ENCODE measurements around the gene CDS2. TPM values are rescaled to one million over a fixed set of nuclear protein-coding genes. Genes with fewer than 3 reads are reported as not detected.

Gene CDS2
- total RNA-seq, 1 donor from 2014 or later, result 46.9 TPM

DNA sequence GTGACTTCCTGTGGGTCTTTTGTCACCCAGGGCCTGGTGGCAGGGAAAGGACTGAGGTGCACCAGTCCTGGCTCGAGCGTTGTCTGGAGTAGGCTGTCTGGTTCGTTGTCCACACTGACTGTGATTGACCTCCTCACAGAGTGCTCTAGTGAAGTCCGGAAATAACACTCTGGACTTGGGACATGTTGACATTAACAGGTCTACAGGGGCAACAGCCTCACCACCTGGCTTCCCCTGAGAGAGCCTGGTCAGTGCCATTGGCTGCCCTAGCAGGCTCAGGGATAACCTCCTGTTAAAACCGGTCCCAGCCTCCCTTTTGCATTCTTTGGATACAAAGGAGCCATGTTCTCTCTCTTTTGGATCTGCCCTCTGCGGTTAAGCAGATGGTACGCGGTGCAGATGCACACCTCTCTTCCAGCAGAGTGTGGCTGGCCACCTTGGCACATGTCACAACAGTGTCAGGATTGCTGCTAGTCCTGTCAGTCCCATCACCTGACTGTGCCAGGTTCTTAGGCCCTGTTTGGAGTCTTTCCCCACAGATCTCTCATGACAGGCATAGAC is 46.2 kb downstream of the CDS2 start:
- H3K4me3 Mint-ChIP-seq (ENCODE audit: unreplicated experiment), result no peak overlapping the region
- no peak for DNase-seq (ENCODE audit: low spot score)
- H3K9me3 Mint-ChIP-seq (ENCODE audit: low read depth), result no peaks in the 10 kb centered on the region
- H3K27ac Mint-ChIP-seq (ENCODE audit: unreplicated experiment), result no peak overlapping the region
- peaks cover 5% of the 10 kb centered on the region for H3K36me3 Mint-ChIP-seq (ENCODE audit: low read depth)
- peaks cover 31% of the 10 kb centered on the region for H3K4me1 Mint-ChIP-seq (ENCODE audit: low read depth)
- TF ChIP-seq CTCF (IDR thresholded peaks at IDR 0.05), result no peak
- H3K27me3 Mint-ChIP-seq (ENCODE audit: low read depth), result no peaks in the 10 kb centered on the region

DNA sequence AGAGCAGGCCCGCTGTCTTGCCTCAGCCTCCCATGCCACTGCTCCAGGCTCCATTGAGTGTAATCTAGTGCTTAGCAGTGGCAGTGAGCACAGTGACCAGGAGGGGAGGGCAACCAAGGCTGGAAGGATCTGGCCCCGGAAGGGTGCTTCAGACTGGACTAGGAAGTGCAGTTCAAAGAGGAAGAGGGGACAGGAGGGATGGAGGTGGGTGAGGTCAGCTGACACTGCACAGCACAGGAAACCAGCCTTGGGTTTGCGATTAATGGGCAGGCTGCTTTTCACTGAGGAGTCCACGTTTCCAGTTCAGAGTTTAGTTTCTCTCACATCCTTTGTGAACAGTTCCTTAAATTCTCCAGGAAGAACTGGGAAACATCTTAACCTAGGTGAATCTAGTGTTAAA is 46.9 kb downstream of the CDS2 start:
- no peak overlapping the region for H3K27ac Mint-ChIP-seq (ENCODE audit: unreplicated experiment)
- no peak for DNase-seq (ENCODE audit: low spot score)
- H3K27me3 Mint-ChIP-seq (ENCODE audit: low read depth), result no peaks in the 10 kb centered on the region
- H3K9me3 Mint-ChIP-seq (ENCODE audit: low read depth), result no peaks in the 10 kb centered on the region
- peaks cover 25% of the 10 kb centered on the region for H3K4me1 Mint-ChIP-seq (ENCODE audit: low read depth)
- no peak overlapping the region for H3K4me3 Mint-ChIP-seq (ENCODE audit: unreplicated experiment)
- H3K36me3 Mint-ChIP-seq (ENCODE audit: low read depth), result peaks cover 10% of the 10 kb centered on the region
- TF ChIP-seq CTCF (IDR thresholded peaks at IDR 0.05), result no peak

- no peaks in the 10 kb centered on the region for H3K9me3 Mint-ChIP-seq (ENCODE audit: low read depth)
- no peak overlapping the region for H3K4me3 Mint-ChIP-seq (ENCODE audit: unreplicated experiment)
- DNase-seq (ENCODE audit: low spot score), result no peak
- no peak for TF ChIP-seq CTCF (IDR thresholded peaks at IDR 0.05)
- H3K27me3 Mint-ChIP-seq (ENCODE audit: low read depth), result no peaks in the 10 kb centered on the region
- peaks cover 16% of the 10 kb centered on the region for H3K4me1 Mint-ChIP-seq (ENCODE audit: low read depth)
- H3K27ac Mint-ChIP-seq (ENCODE audit: unreplicated experiment), result no peak overlapping the region
- H3K36me3 Mint-ChIP-seq (ENCODE audit: low read depth), result peaks cover 14% of the 10 kb centered on the region
Measured at GRCh38 chr20:5177071-5177470, 50.3 kb downstream of the CDS2 start.

DNA sequence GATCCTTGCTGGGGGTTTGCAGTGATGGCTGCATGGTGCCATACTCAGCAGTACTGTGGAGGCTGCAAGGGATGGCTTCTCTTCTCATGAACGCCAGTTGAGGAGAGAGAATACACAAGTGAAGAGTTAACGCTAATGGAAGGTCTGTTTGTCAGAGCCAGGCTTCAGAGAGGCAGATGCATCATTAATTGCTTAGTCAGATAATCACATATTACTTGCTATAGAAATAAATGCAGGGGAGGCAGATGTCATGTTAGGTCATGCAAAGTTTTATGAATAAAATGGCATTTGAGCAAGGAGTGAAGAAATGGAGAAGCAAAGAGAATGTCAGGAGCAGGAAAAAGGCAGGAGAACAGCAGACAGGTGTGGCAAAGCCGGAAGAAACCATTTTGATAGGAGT is 51.2 kb downstream of the CDS2 start:
- Mint-ChIP-seq H3K4me3 (ENCODE audit: unreplicated experiment) (no peak overlapping the region), H3K27ac (ENCODE audit: unreplicated experiment) (no peak overlapping the region), H3K36me3 (ENCODE audit: low read depth) (peaks cover 16% of the 10 kb centered on the region)

GRCh38 chr20:5180421-5180820 is 53.6 kb downstream of the CDS2 start:
- H3K27ac Mint-ChIP-seq (ENCODE audit: unreplicated experiment), result peak overlapping the region; percentile 67
- no peaks in the 10 kb centered on the region for H3K27me3 Mint-ChIP-seq (ENCODE audit: low read depth)
- no peaks in the 10 kb centered on the region for H3K9me3 Mint-ChIP-seq (ENCODE audit: low read depth)
- no peak for DNase-seq (ENCODE audit: low spot score)
- H3K4me3 Mint-ChIP-seq (ENCODE audit: unreplicated experiment), result no peak overlapping the region
- TF ChIP-seq CTCF (IDR thresholded peaks at IDR 0.05), result no peak
- peaks cover 20% of the 10 kb centered on the region for H3K4me1 Mint-ChIP-seq (ENCODE audit: low read depth)
- H3K36me3 Mint-ChIP-seq (ENCODE audit: low read depth), result peaks cover 16% of the 10 kb centered on the region

More for the DNA sequence above, 51.2 kb downstream of the CDS2 start:
- no peaks in the 10 kb centered on the region for H3K27me3 Mint-ChIP-seq (ENCODE audit: low read depth)
- DNase-seq (ENCODE audit: low spot score), result no peak
- H3K9me3 Mint-ChIP-seq (ENCODE audit: low read depth), result no peaks in the 10 kb centered on the region
- H3K4me1 Mint-ChIP-seq (ENCODE audit: low read depth), result peaks cover 20% of the 10 kb centered on the region
- TF ChIP-seq CTCF (IDR thresholded peaks at IDR 0.05), result no peak
